Endothelial cell of coronary artery (primary cell): Measurements from ENCODE around the gene CCDC81. TPM values are rescaled to one million over a fixed set of nuclear protein-coding genes. Genes with fewer than 3 reads are reported as not detected.

Experiments
- total RNA-seq: library from RNA; depleted of rRNA; stranded (reverse); fragments of >200 nt; gene quantifications from 2 replicates; pipeline ENCODE4 v1.2.3, GENCODE V29; 2014

CCDC81 gene
- total RNA-seq, result 0.72 and 4.0 TPM in 2 replicates

GRCh38 chr11:86374586-86374985 is at the start of gene CCDC81:
Gene CCDC81, plus strand, starts transcription at chr11:86374887. Its CDS starts 277 bp downstream, at chr11:86375164.

Other genes starting within 250 kb of the CCDC81 start
- gene EED, start 130.1 kb upstream of the CCDC81 start, total RNA-seq, result 21.0 and 26.4 TPM in 2 replicates
- gene HIKESHI, start 72.6 kb upstream of the CCDC81 start, total RNA-seq, result 54.4 and 62.7 TPM in 2 replicates